Pancreas (tissue), 10 donors: Measurements from ENCODE around the gene KDSR. TPM values are rescaled to one million over a fixed set of nuclear protein-coding genes. Genes with fewer than 3 reads are reported as not detected.

Experiments
- ATAC-seq, 4 donors: fragments of 200-7000 bp; cut with Tn5 transposase; one replicate each; pipeline versions ENCODE4 v1.8.0 to v1.9.1; 2020; ENCODE audit warnings: mild to moderate bottlenecking in 4 of 4, moderate library complexity in 4 of 4
- DNase-seq, 6 donors: peaks; one replicate each; pipeline ENCODE4 v3.0.0-alpha.2; 2020
- FAIRE-seq: peaks from 2 replicates; lab custom pipeline; 2012; peaks lifted over from hg19 to GRCh38; lab: Jason Lieb, UNC
- H3K27ac ChIP-seq, 4 donors: fragments of 200-600 bp; sonication (generic); 1 replicate in 3 of 4; 2 replicates in 1 of 4; pipeline versions ENCODE4 v1.5.0 to v1.8.0; 2020
- H3K27me3 ChIP-seq, 4 donors: fragments of 200-600 bp; one replicate each; pipeline ENCODE4 v1.8.0; 2021
- H3K36me3 ChIP-seq, 3 donors: fragments of 200-600 bp; sonication (generic) in 1 of 3; one replicate each; pipeline versions ENCODE4 v1.5.0 to v1.8.0; 2020 to 2021
- H3K4me1 ChIP-seq, 3 donors: fragments of 200-600 bp; one replicate each; pipeline ENCODE4 v1.8.0; 2021
- H3K4me3 ChIP-seq, 4 donors: fragments of 200-600 bp; sonication (generic) in 2 of 4; one replicate each; pipeline versions ENCODE4 v1.5.0 to v1.8.0; 2020 to 2021
- H3K9me3 ChIP-seq, 4 donors: fragments of 200-600 bp; one replicate each; pipeline ENCODE4 v1.8.0; 2021
- CTCF ChIP-seq, 4 donors: fragments of 200-600 bp; sonication (generic) in 3 of 4; IDR thresholded peaks; one replicate each; pipeline versions ENCODE4 v1.5.0 to v1.8.0; 2021; ENCODE audit warnings: antibody characterized with exemption in 4 of 4
- WGBS, 2 donors: extraction: QIAGEN DNeasy Blood & Tissue Kit; methylation state at CpG; one replicate each; pipeline ENCODE4 v1.1.7; 2013; 5-methylcytosine and 5-hydroxymethylcytosine counted together
- intact Hi-C, 3 donors: fragments of 100-400 bp; cut with DNase I; formaldehyde crosslinking; loops; one replicate each; pipeline versions ENCODE4 v1.11.1 to v1.14.2; 2022
- polyA plus RNA-seq, 2 donors: library from polyadenylated mRNA; stranded (reverse); fragments of 200-250 nt; gene quantifications; one replicate each; pipeline ENCODE4 v1.2.3, GENCODE V29; 2013
- total RNA-seq, 6 donors: library from RNA; stranded (reverse); fragmentation: NEBNext Ultra II Directional in 4 of 6; extraction: Animal tissue kit (Norgen Biotek cat#: 25700) in 4 of 6; gene quantifications; one replicate each; pipeline versions ENCODE4 v1.2.1 to v1.2.4, GENCODE V29; 2021 to 2023
- donor health status: healthy with polysubstance abuse.
- donor health status: DM: no; HTN: no; CAD: no; lungs with moderate emphysema.
- donor health status: DM: no; HTN: no; CAD: no.
- donor health status: control.
- donor health status: control.
- donor health status: Bipolar disorder and iron deficiency.
- donor health status: DM: yes; HTN: yes; CAD: no.
- donor health status: DM: no; HTN: no; CAD: no.
- donor health status: DM: no; HTN: no; CAD: no.
- donor health status: DM: yes; HTN: yes; CAD: no.

Gene KDSR
- total and polyA plus RNA-seq, 8 donors, result 4.8 to 37.2 (median 20.4) TPM

- ATAC-seq (no peak), DNase-seq (no peak), FAIRE-seq (no peak)
- Histone ChIP-seq H3K4me1 (no peaks in the 10 kb centered on the region), H3K4me3 (no peak overlapping the region), H3K27me3 (no peaks in the 10 kb centered on the region), H3K9me3 (no peaks in the 10 kb centered on the region), H3K36me3 (no peaks in the 10 kb centered on the region), H3K27ac (no peak overlapping the region)
- TF ChIP-seq CTCF (IDR thresholded peaks at IDR 0.05), result no peak
- WGBS, 2 donors, result 85 to 86% methylated on average over 7 of the region's 7 CpGs
- intact Hi-C loops, result no loop called here
These were observed 76.2 kb downstream of the KDSR start for GRCh38 chr18:63290821-63291200.

GRCh38 chr18:63290166-63290820 is 76.7 kb downstream of the KDSR start:
- Histone ChIP-seq H3K27ac (no peak overlapping the region), H3K9me3 (no peaks in the 10 kb centered on the region), H3K27me3 (no peaks in the 10 kb centered on the region), H3K4me3 (no peak overlapping the region), H3K4me1 (no peaks in the 10 kb centered on the region), H3K36me3 (no peaks in the 10 kb centered on the region)
- FAIRE-seq (no peak), ATAC-seq (peak in 1 of 4 donors; percentile 35), DNase-seq (no peak)
- WGBS, 2 donors, result 77 to 85% methylated on average over 6 of the region's 6 CpGs
- intact Hi-C loops, result no loop called here
- no peak for TF ChIP-seq CTCF (IDR thresholded peaks at IDR 0.05)

- FAIRE-seq (no peak), DNase-seq (no peak), ATAC-seq (no peak)
- Histone ChIP-seq H3K9me3 (no peaks in the 10 kb centered on the region), H3K36me3 (no peaks in the 10 kb centered on the region), H3K4me1 (no peaks in the 10 kb centered on the region), H3K4me3 (no peak overlapping the region), H3K27me3 (no peaks in the 10 kb centered on the region), H3K27ac (no peak overlapping the region)
- WGBS, 2 donors, result 69 to 70% methylated on average over 2 of the region's 2 CpGs
- TF ChIP-seq CTCF (IDR thresholded peaks at IDR 0.05), result no peak
- intact Hi-C loops, result no loop called here
These were observed 78.7 kb downstream of the KDSR start for GRCh38 chr18:63288311-63288710.

- TF ChIP-seq CTCF (IDR thresholded peaks at IDR 0.05), result no peak
- intact Hi-C loops, result no loop called here
- no peaks in the 10 kb centered on the region for H3K9me3 ChIP-seq
- no peaks in the 10 kb centered on the region for H3K27me3 ChIP-seq
- no peaks in the 10 kb centered on the region for H3K36me3 ChIP-seq
- DNase-seq, result no peak
- H3K27ac ChIP-seq, result no peak overlapping the region
- H3K4me3 ChIP-seq, result no peak overlapping the region
- H3K4me1 ChIP-seq, result no peaks in the 10 kb centered on the region
- WGBS, 2 donors, result 74 to 80% methylated on average over 1 of the region's 1 CpG
- no peak for FAIRE-seq
- no peak for ATAC-seq
These were observed 79.2 kb downstream of the KDSR start for GRCh38 chr18:63287691-63288220.

- ATAC-seq, result no peak
These were observed 80.1 kb downstream of the KDSR start for GRCh38 chr18:63286926-63287325.

More at GRCh38 chr18:63286926-63287325, 80.1 kb downstream of the KDSR start:
- H3K27me3 ChIP-seq, result no peaks in the 10 kb centered on the region
- TF ChIP-seq CTCF (IDR thresholded peaks at IDR 0.05), result no peak
- H3K4me3 ChIP-seq, result no peak overlapping the region
- H3K36me3 ChIP-seq, result no peaks in the 10 kb centered on the region
- no peaks in the 10 kb centered on the region for H3K9me3 ChIP-seq
- H3K27ac ChIP-seq, result no peak overlapping the region
- WGBS, 2 donors, result 66 to 73% methylated on average over 4 of the region's 4 CpGs
- H3K4me1 ChIP-seq, result peaks cover 0 to 4% (median 0%) of the 10 kb centered on the region in 3 donors
- FAIRE-seq (no peak), DNase-seq (no peak)
- intact Hi-C loops, result no loop called here
